HCEC 1CT (cell line): Measurements from ENCODE around the gene REEP6.
"Not testable (repeated sequence)": the region's sequence is repeated elsewhere in the genome, so short reads cannot be mapped to it uniquely, and the experiment has no call there.

Experiments used
- DNase-seq: peaks from one replicate; pipeline ENCODE4 v3.0.0-alpha.2; 2017

Gene REEP6

DNA sequence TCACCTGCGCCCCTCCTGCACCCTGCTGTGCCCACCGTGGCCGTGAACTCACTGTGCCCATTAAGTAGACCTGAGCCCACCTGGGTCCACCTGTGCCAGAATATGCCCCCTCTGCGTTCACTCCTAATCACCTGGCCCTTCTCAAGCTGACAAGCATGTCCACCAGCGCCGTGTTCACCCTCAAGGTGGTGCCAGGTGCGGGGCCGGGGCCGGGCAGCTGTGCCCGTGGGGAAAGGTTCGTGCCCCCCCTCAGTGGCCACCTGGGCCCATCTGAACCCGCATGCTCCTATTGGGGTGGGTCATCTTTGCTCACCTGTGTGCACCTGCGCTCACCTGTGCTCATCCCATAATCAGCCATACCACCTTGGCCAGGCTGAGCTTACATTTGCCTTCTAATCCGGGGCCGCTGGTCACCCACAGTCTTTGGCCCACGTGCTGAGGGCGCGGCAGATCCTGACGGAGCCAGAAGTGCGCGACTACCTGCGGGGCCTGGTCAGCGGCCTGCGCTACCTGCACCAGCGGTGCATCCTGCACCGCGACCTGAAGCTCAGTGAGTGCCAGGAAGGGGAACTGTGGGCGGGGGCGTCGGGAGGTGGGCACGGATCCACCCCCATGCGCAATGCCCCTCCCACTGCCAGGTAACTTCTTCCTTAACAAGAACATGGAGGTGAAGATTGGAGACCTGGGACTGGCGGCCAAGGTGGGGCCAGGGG is 35.2 kb downstream of the REEP6 start:
- DNase-seq = no peak

DNA sequence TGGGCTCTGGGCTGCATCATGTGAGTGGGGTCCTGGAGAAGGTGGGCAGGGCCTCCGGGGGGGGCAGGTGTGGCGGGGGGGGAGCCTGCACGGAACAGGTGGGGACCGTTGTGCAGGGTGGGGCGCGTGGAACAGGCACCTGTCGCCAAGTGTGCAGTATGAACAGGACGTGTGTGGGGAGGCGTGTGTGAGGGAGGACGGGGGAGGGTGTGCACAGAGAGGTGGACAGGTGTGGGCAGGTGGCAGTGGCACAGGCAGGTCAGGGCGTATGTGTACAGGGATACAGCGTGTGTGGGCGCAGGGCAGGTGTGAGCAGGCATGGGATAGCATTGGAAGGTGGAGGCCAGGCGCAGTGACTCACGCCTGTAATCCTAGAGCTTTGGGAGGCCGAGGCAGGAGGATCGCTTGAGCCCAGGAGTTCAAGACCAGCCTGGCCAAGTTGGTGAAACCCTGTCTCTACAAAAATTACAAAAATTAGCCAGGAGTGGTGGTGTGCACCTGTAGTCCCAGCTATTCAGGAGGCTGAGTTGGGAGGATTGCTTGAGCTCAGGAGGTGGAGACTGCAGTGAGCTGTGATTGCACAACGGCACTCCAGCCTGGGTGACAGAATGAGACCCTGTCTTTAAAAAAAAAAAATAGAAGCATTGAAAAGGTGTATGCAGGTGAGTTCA is 36.1 kb downstream of the REEP6 start:
- DNase-seq = no peak

DNA sequence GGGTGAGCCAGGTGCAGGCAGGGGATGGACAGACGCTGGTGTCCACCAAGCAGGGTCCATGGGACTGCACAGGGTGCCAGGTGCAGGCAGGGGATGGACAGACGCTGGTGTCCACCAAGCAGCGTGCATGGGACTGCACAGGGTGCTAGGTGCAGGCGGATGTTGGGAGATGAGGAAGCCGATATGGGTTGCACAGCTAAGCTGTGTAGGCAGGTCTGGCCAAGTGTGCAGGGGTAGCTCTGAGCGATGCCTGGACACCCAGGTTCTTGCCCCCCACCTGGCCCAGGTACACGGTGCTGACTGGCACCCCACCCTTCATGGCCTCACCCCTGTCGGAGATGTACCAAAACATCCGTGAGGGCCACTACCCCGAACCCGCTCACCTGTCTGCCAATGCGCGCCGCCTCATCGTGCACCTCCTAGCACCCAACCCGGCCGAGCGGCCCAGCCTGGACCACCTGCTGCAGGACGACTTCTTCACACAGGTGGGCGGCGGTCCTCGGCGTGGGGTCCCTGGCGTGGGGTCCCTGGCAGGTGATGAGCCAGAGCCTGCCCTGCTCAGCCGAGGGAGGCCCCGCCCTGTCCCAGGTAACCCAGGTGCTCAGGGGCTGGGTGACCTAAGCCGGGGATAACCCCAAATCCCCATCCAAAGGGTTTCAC is 36.8 kb downstream of the REEP6 start:
- no peak for DNase-seq

GRCh38 chr19:1528596-1529429 is 37.8 kb downstream of the REEP6 start:
- DNase-seq = no peak

DNA sequence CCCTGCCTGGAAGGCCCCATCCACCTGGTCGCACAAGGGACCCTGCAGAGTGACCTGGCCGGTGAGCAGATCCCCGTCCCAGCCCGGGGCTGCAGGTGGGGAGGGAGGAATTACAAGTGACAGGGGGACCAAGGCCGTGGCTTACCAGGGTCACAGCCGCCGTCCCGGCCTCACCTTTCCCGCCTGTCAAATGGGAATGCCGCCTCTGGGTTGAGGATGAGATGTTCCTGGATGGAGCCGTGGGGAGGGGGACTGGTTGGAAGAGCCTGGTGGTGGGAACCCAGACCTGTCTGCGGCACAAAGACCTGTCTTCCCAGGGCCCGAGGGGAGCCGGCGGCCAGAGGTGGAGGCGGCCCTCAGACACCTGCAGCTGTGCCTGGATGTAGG is 38.4 kb downstream of the REEP6 start:
- no peak for DNase-seq

GRCh38 chr19:1530856-1531255 is 39.9 kb downstream of the REEP6 start:
- not testable (repeated sequence) for DNase-seq

DNA sequence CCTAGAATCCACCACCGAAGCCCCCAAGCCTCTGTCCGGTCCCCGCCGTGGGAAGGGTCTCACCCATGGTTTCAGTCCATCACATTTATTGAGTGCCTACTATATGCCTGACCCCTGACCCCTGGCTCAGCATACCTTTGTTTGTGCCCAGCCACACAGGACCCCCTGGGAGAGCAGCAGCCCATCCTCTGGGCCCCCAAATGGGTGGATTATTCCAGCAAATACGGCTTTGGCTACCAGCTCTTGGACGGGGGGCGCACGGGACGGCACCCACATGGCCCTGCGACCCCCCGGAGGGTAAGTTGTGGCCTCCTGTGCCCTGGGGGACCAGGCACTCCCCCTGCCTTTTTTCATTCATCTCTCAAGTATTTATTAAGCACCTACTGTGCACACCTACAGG is 40.6 kb downstream of the REEP6 start:
- no peak for DNase-seq

DNA sequence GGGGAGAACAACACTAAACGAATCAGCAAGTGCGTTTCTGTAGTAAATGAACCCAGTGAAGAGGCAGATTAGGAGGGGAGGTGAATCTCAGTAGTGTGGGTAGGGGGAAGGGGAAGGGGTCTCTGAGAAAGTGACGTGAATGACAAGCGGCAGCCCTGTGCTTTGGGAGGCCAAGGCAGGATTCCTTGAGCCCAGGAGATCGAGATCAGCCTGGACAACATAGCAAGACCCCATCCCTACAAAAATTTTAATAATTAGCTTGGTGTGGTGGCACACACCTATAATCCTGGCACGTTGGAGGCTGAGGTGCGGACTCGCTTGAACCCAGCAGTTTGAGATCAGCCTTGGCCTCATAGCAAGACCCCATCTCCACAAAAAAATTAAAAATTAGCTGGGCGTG is 41.0 kb downstream of the REEP6 start:
- no peak for DNase-seq

DNA sequence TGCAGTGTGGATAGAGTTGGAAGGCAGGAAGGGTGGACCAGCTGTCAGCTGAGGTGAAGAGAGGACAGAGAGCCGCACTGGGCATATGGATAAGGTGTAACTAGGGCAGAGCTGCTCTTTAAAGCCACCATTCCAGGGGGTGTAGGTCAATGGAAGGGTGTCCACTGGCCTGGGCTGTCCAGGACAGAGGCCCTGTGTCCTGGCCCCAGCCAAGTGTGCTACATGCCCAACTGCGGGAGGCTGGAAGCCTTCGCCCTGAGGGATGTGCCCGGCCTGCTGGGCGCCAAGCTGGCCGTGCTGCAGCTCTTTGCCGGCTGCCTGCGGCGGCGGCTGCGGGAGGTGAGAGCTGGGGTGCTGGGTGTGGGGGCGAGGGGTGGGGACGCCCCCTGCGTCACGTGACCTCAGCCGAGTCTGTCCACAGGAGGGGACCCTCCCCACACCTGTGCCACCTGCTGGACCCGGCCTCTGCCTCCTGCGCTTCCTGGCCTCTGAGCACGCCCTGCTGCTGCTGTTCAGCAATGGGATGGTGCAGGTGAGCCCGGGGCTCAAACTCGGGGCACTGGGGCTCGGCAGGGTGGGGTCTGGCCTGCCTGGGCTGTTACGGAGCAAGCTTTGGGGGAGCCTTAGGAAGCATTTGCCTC is 42.6 kb downstream of the REEP6 start:
- DNase-seq = no peak

DNA sequence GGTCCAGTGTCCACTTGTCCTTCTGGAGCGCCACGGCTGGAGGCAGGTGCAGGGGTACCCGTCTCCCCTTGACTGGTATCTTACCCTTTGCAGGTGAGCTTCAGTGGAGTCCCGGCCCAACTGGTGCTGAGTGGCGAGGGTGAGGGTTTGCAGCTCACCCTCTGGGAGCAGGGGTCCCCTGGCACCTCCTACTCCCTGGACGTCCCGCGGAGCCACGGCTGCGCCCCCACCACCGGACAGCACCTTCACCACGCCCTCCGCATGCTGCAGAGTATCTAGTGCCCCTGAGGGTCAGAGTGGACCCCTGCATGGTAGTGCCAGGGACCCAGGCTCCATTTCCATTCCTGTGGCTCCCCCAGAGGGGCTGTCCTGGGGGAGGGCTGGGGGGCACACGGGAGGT is 44.0 kb downstream of the REEP6 start:
- no peak for DNase-seq

DNA sequence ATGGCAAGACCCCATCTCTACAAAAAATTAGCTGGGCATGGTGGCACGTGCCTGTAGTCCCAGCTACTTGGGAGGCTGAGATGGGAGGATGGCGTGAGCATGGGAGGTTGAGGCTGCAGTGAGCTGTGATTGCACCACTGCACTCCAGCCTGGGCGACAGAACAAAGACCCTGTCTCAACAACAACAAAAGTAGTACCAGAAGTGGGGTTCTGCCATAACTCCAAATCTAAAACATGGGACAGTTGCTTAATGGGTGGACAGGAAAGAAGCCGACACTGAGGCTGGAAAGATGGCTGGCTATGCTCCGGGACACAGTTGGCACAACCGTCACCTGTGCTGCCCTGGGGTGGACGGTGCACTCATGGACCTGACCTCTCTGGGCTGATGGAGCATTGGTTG is 44.7 kb downstream of the REEP6 start:
- DNase-seq = not testable (repeated sequence)

- no peak for DNase-seq
Measured at GRCh38 chr19:1538978-1539377, 48.0 kb downstream of the REEP6 start.

DNA sequence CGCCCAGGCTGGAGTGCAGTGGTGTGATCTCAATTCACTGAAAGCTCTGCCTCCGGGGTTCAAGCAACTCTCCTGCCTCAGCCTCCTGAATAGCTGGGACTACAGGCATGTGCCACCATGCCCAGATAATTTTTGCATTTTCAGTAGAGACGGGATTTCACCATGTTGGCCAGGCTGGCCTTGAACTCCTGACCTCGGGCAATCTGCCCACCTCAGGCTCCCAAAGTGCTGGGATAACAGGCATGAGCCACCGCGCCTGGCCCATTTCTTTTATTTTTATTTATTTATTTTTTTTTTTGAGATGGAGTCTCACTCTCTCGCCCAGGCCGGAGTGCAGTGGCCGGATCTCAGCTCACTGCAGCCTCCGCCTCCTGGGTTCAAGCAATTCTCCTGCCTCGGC is 48.8 kb downstream of the REEP6 start:
- DNase-seq = not testable (repeated sequence)

DNA sequence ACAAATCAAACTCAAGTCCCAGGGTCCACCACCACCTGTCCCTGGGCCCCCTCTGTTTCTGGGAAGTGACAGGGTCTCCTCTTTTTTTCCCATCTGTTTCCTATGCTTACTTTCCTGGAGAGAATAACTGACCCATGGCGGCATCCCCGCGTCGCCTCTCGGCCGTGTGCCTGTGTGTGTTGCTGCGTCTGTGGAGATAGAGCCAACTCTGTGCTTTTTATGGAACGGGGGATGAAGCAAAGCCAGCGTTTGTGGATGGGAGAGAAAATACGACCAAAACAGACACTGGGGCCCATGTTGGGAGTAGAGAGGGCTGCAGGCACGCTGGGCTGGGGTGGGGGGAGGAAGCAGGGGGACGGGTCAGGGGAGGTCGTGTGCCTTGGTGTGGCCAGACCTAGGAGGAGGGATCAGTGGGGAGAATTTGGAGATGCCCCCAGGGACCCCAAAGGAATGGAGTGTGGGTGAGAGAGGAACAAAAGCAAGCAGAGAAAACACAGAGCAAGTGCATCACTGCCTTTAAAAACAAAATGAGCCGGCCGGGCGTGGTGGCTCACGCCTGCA is 49.5 kb downstream of the REEP6 start:
- no peak for DNase-seq
